Gastroesophageal sphincter (tissue), 4 donors: ENCODE results near the gene FOXO1. TPM values are rescaled to one million over a fixed set of nuclear protein-coding genes. Genes with fewer than 3 reads are reported as not detected.

Experiments
- ATAC-seq: fragments of 150-250 bp; one replicate; pipeline ENCODE4 v1.9.1; 2016; ENCODE audit warnings: mild to moderate bottlenecking, moderate library complexity
- H3K27ac ChIP-seq, 4 donors: fragments of 200-600 bp; sonication (generic) in 3 of 4; 1 replicate in 3 of 4; 2 replicates in 1 of 4; pipeline ENCODE4 v1.5.1; 2016 to 2019
- H3K27me3 ChIP-seq: fragments of 200-600 bp; sonication (generic); one replicate; pipeline ENCODE4 v1.5.1; 2019
- H3K36me3 ChIP-seq, 2 donors: fragments of 200-600 bp; sonication (generic); one replicate each; pipeline ENCODE4 v1.5.1; 2019; ENCODE audit warnings: control low read depth in 1 of 2
- H3K4me1 ChIP-seq, 3 donors: fragments of 200-600 bp; sonication (generic); 1 replicate in 2 of 3; 2 replicates in 1 of 3; pipeline ENCODE4 v1.5.1; 2016 to 2019; ENCODE audit warnings: control low read depth in 2 of 3
- H3K4me3 ChIP-seq, 2 donors: fragments of 200-600 bp; sonication (generic); one replicate each; pipeline ENCODE4 v1.5.1; 2019; ENCODE audit warnings: mild to moderate bottlenecking in 1 of 2, moderate library complexity in 1 of 2
- H3K9me3 ChIP-seq, 3 donors: fragments of 200-600 bp; sonication (generic); one replicate each; pipeline ENCODE4 v1.5.1; 2017 to 2019; ENCODE audit warnings: control low read depth in 2 of 3
- CTCF ChIP-seq, 4 experiments: fragments of 200-600 bp in 2 of 4; fragments of 450-650 bp in 2 of 4; sonication (generic) in 1 of 4; IDR thresholded peaks; one replicate each; pipeline ENCODE4 v1.5.1; 2017 to 2019; ENCODE audit warnings: antibody characterized with exemption in 4 of 4, mild to moderate bottlenecking in 2 of 4, moderate library complexity in 2 of 4
- EP300 ChIP-seq: sonication (generic); formaldehyde crosslinking; IDR thresholded peaks from one replicate; pipeline ENCODE4 v1.6.1; 2017; ENCODE audit warnings: antibody characterized with exemption, mild to moderate bottlenecking
- POLR2A ChIP-seq, 2 donors: fragments of 450-650 bp; IDR thresholded peaks; one replicate each; pipeline ENCODE4 v1.6.1; 2017; ENCODE audit warnings: antibody characterized with exemption in 2 of 2, mild to moderate bottlenecking in 2 of 2, moderate library complexity in 1 of 2
- POLR2AphosphoS5 ChIP-seq: sonication (generic); formaldehyde crosslinking; IDR thresholded peaks from one replicate; pipeline ENCODE4 v1.6.1; 2017; ENCODE audit warnings: antibody characterized with exemption
- WGBS, 2 donors: methylation state at CpG; one replicate each; pipeline ENCODE4 v1.1.5; 2018; ENCODE audit warnings: low coverage in 1 of 2; 5-methylcytosine and 5-hydroxymethylcytosine counted together
- total RNA-seq, 4 donors: library from RNA; depleted of rRNA; stranded (reverse); fragments of >200 nt; gene quantifications; one replicate each; pipeline ENCODE4 v1.1.0, GENCODE V29; 2016

FOXO1 gene
- total RNA-seq, 4 donors from 2014 or later, result 52.4 to 72.2 (median 59.5) TPM

- Histone ChIP-seq H3K4me1 (peaks cover 3 to 89% (median 55%) of the 10 kb centered on the region in 3 donors), H3K27ac (peak overlapping the region in 2 of 4 donors; percentile 48 to 55)
- ATAC-seq, result no peak
Observed at GRCh38 chr13:40565282-40566148, 100.9 kb downstream of the FOXO1 start.

GRCh38 chr13:40564342-40565001 is 102.0 kb downstream of the FOXO1 start:
- Histone ChIP-seq H3K27me3 (no peaks in the 10 kb centered on the region), H3K27ac (peak overlapping the region in 3 of 4 donors; percentile 48 to 55 (median 53)), H3K36me3 (peaks cover 0 to 11% of the 10 kb centered on the region in 2 donors), H3K9me3 (no peaks in the 10 kb centered on the region), H3K4me1 (peaks cover 3 to 78% (median 51%) of the 10 kb centered on the region in 3 donors), H3K4me3 (peak overlapping the region in 1 of 2 donors; percentile 2)
- 40 to 57% methylated on average over 12 to 13 of the region's 15 CpGs for WGBS, 2 donors
- peak; percentile 25 for ATAC-seq
- TF ChIP-seq POLR2A (IDR thresholded peaks at IDR 0.05), result no peak
- TF ChIP-seq CTCF (IDR thresholded peaks at IDR 0.05), result peak in 3 of 4 experiments; percentile 16 to 43 (median 26)

More at GRCh38 chr13:40565282-40566148, 100.9 kb downstream of the FOXO1 start:
- Histone ChIP-seq H3K4me3 (no peak overlapping the region), H3K9me3 (no peaks in the 10 kb centered on the region), H3K27me3 (no peaks in the 10 kb centered on the region), H3K36me3 (peaks cover 0 to under 1% of the 10 kb centered on the region in 2 donors)
- TF ChIP-seq POLR2A (IDR thresholded peaks at IDR 0.05), result no peak
- no peak for TF ChIP-seq POLR2AphosphoS5
- no peak for TF ChIP-seq CTCF (IDR thresholded peaks at IDR 0.05)
- no peak for TF ChIP-seq EP300
- WGBS, 2 donors, result 83 to 84% methylated on average over 4 to 5 of the region's 5 CpGs

GRCh38 chr13:40563350-40564125 is 102.9 kb downstream of the FOXO1 start:
- Histone ChIP-seq H3K36me3 (peaks cover 0 to 14% of the 10 kb centered on the region in 2 donors), H3K27ac (peak overlapping the region in 3 of 4 donors; percentile 53 to 60 (median 55)), H3K4me1 (peaks cover 3 to 73% (median 44%) of the 10 kb centered on the region in 3 donors), H3K27me3 (no peaks in the 10 kb centered on the region), H3K9me3 (no peaks in the 10 kb centered on the region), H3K4me3 (peak overlapping the region in 1 of 2 donors; percentile 2)
- TF ChIP-seq CTCF (IDR thresholded peaks at IDR 0.05) (no peak), POLR2AphosphoS5 (no peak), EP300 (no peak), POLR2A (IDR thresholded peaks at IDR 0.05) (no peak)
- ATAC-seq, result no peak
- WGBS, 2 donors, result 64 to 68% methylated on average over 7 to 10 of the region's 14 CpGs

- Histone ChIP-seq H3K36me3 (peaks cover 0 to 14% of the 10 kb centered on the region in 2 donors), H3K4me3 (no peak overlapping the region), H3K27me3 (no peaks in the 10 kb centered on the region), H3K4me1 (peaks cover 3 to 72% (median 44%) of the 10 kb centered on the region in 3 donors), H3K9me3 (no peaks in the 10 kb centered on the region), H3K27ac (peak overlapping the region in 3 of 4 donors; percentile 53 to 60 (median 55))
- TF ChIP-seq EP300 (no peak), POLR2AphosphoS5 (no peak), POLR2A (IDR thresholded peaks at IDR 0.05) (no peak), CTCF (IDR thresholded peaks at IDR 0.05) (no peak)
- ATAC-seq, result no peak
- no CpG with 5 or more reads among the region's 6 CpGs for WGBS, 2 donors
Observed at GRCh38 chr13:40562975-40563349, 103.5 kb downstream of the FOXO1 start.
